C4-2B (cell line): Measurements from ENCODE around the gene EXD3.

Experiments used
- ZFX ChIP-seq: fragments of 450-650 bp; IDR thresholded peaks from 2 replicates; pipeline ENCODE4 v1.6.1; 2017
- TF ChIP-seq, protein P1 (sequence below): fragments of 450-650 bp; conservative IDR thresholded peaks from 2 replicates; pipeline ENCODE4 v1.5.1; 2017; ENCODE audit warnings: mild to moderate bottlenecking

GRCh38 chr9:137325124-137325523, 97.8 kb downstream of the EXD3 start:
- TF ChIP-seq, protein P1, sequence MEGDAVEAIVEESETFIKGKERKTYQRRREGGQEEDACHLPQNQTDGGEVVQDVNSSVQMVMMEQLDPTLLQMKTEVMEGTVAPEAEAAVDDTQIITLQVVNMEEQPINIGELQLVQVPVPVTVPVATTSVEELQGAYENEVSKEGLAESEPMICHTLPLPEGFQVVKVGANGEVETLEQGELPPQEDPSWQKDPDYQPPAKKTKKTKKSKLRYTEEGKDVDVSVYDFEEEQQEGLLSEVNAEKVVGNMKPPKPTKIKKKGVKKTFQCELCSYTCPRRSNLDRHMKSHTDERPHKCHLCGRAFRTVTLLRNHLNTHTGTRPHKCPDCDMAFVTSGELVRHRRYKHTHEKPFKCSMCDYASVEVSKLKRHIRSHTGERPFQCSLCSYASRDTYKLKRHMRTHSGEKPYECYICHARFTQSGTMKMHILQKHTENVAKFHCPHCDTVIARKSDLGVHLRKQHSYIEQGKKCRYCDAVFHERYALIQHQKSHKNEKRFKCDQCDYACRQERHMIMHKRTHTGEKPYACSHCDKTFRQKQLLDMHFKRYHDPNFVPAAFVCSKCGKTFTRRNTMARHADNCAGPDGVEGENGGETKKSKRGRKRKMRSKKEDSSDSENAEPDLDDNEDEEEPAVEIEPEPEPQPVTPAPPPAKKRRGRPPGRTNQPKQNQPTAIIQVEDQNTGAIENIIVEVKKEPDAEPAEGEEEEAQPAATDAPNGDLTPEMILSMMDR = no peak
- no peak for TF ChIP-seq ZFX
